Measurements from ENCODE around the gene FREM1.

FREM1 gene

GRCh38 chr9:14911046-14911445 lies 818 bp upstream of the FREM1 start:
- DNase-seq, result no peak

- DNase-seq, result no peak
Observed at GRCh38 chr9:14909601-14909960, 647 bp downstream of the FREM1 start.

- DNase-seq, result no peak
Observed at GRCh38 chr9:14909181-14909580, 1.0 kb downstream of the FREM1 start.

GRCh38 chr9:14908295-14909180 lies 1.7 kb downstream of the FREM1 start:
- DNase-seq, result no peak

GRCh38 chr9:14907696-14908095 lies 2.5 kb downstream of the FREM1 start:
- no peak for DNase-seq

GRCh38 chr9:14907360-14907685 lies 2.9 kb downstream of the FREM1 start:
- no peak for DNase-seq

- no peak for DNase-seq
Observed at GRCh38 chr9:14906644-14907359, 3.4 kb downstream of the FREM1 start.

GRCh38 chr9:14906000-14906399 lies 4.2 kb downstream of the FREM1 start:
- no peak for DNase-seq

GRCh38 chr9:14903040-14903439 lies 7.2 kb downstream of the FREM1 start:
- no peak for DNase-seq

- no peak for DNase-seq
Observed at GRCh38 chr9:14902561-14902960, 7.7 kb downstream of the FREM1 start.

- no peak for DNase-seq
Observed at GRCh38 chr9:14899815-14900193, 10.4 kb downstream of the FREM1 start.

- no peak for DNase-seq
Observed at GRCh38 chr9:14899042-14899814, 11.0 kb downstream of the FREM1 start.

- DNase-seq, result no peak
Observed at GRCh38 chr9:14895806-14896205, 14.4 kb downstream of the FREM1 start.

GRCh38 chr9:14893280-14893679 lies 16.9 kb downstream of the FREM1 start:
- DNase-seq, result no peak

- no peak for DNase-seq
Observed at GRCh38 chr9:14891332-14891731, 18.9 kb downstream of the FREM1 start.

- no peak for DNase-seq
Observed at GRCh38 chr9:14889451-14889850, 20.8 kb downstream of the FREM1 start.

- no peak for DNase-seq
Observed at GRCh38 chr9:14888875-14889274, 21.4 kb downstream of the FREM1 start.

GRCh38 chr9:14888272-14888671 lies 22.0 kb downstream of the FREM1 start:
- no peak for DNase-seq

- DNase-seq, result no peak
Observed at GRCh38 chr9:14887149-14887548, 23.1 kb downstream of the FREM1 start.

GRCh38 chr9:14883310-14883944 lies 26.8 kb downstream of the FREM1 start:
- no peak for DNase-seq

GRCh38 chr9:14882090-14882489 lies 28.1 kb downstream of the FREM1 start:
- DNase-seq, result no peak

GRCh38 chr9:14881006-14881405 lies 29.2 kb downstream of the FREM1 start:
- DNase-seq, result no peak

GRCh38 chr9:14870090-14870489 lies 40.1 kb downstream of the FREM1 start:
- DNase-seq, result no peak
